ENCODE results near the gene LMAN1. TPM values are rescaled to one million over a fixed set of nuclear protein-coding genes. Genes with fewer than 3 reads are reported as not detected.

The LMAN1 gene
- total and polyA plus RNA-seq, 2 of the 13 experiments (the other 11 are each of a cell fraction or from before 2014, with no cell fraction given) = 127 to 131 TPM

- TF ChIP-seq FLYWCH1 (CRISPR knock-in tag; IDR thresholded peaks at IDR 0.05) (no peak), FOXO1 (CRISPR knock-in tag; IDR thresholded peaks at IDR 0.05) (peak; percentile 45; the same call in 1 of the 2 replicates), PCBP1 (IDR thresholded peaks at IDR 0.05; ENCODE audit: borderline replicate concordance, low read depth, low read length) (no peak), ZC3H4 (CRISPR knock-in tag; IDR thresholded peaks at IDR 0.05; ENCODE audit: borderline replicate concordance) (peak; percentile 58; the same call in 1 of the 2 replicates), KMT2A (CRISPR knock-in tag; IDR thresholded peaks at IDR 0.05) (0 out of 2 replicates have a peak, but pooled peaks have one; percentile 75), ZNF720 (CRISPR knock-in tag; IDR thresholded peaks at IDR 0.05) (no peak), SNAI1 (CRISPR knock-in tag; IDR thresholded peaks at IDR 0.05; ENCODE audit: borderline replicate concordance) (peak; percentile 90; the same call in 1 of the 2 replicates), RNF219 (CRISPR knock-in tag; IDR thresholded peaks at IDR 0.05) (no peak), ZNF33A (CRISPR knock-in tag; IDR thresholded peaks at IDR 0.05; ENCODE audit: borderline replicate concordance) (no peak), ZNF484 (CRISPR knock-in tag; IDR thresholded peaks at IDR 0.05; ENCODE audit: borderline replicate concordance, low read depth) (no peak), KLF16 (CRISPR knock-in tag; IDR thresholded peaks at IDR 0.05) (peak in 1 of 2 experiments; percentile 78; a peak in 2 of 4 replicates), KAT2B (IDR thresholded peaks at IDR 0.05; ENCODE audit: borderline replicate concordance, low read depth, low read length) (no peak), ZBTB7A (CRISPR knock-in tag; IDR thresholded peaks at IDR 0.05) (0 out of 2 replicates have a peak, but pooled peaks have one; percentile 80), RFXAP (CRISPR knock-in tag; IDR thresholded peaks at IDR 0.05; ENCODE audit: borderline replicate concordance) (peak; percentile 71; the same call in 1 of the 2 replicates), MEIS2 (CRISPR knock-in tag; IDR thresholded peaks at IDR 0.05) (peak; percentile 68; the same call in 1 of the 2 replicates), ISX (CRISPR knock-in tag; conservative IDR thresholded peaks at IDR 0.05) (0 out of 2 replicates have a peak, but pooled peaks have one; percentile 50), EZH2 (conservative IDR thresholded peaks at IDR 0.05; ENCODE audit: low read depth, low read length) (no peak), IRX3 (CRISPR knock-in tag; IDR thresholded peaks at IDR 0.05; ENCODE audit: borderline replicate concordance, low read depth) (0 out of 2 replicates have a peak, but pooled peaks have one; percentile 41), ZNF816 (CRISPR knock-in tag; IDR thresholded peaks at IDR 0.05; ENCODE audit: borderline replicate concordance) (no peak), ZNF253 (CRISPR knock-in tag; IDR thresholded peaks at IDR 0.05; ENCODE audit: borderline replicate concordance) (no peak), ZNF414 (CRISPR knock-in tag; IDR thresholded peaks at IDR 0.05) (0 out of 2 replicates have a peak, but pooled peaks have one; percentile 24), ZNF430 (CRISPR knock-in tag; IDR thresholded peaks at IDR 0.05) (peak; percentile 73; the same call in 1 of the 2 replicates), ZNF280D (CRISPR knock-in tag; IDR thresholded peaks at IDR 0.05) (peak; percentile 67; the same call in 1 of the 2 replicates)
Measured at GRCh38 chr18:59358712-59359575, at the start of gene LMAN1 (continued).
